K562 (cell line): Measurements from ENCODE around the gene RGS7. TPM values are rescaled to one million over a fixed set of nuclear protein-coding genes. Genes with fewer than 3 reads are reported as not detected.

Experiments used
- ATAC-seq: fragments of 200-7000 bp; cut with Tn5 transposase; 3 replicates; pipeline ENCODE4 v1.9.1; 2020; ENCODE audit warnings: moderate library complexity
- BruUV-seq: library from RNA; stranded (reverse); fragments of 400-500 nt; replicated peaks from 2 replicates; lab custom pipeline; 2021; lab: Mats Ljungman, UMichigan
- CTCF ChIA-PET: fragments of 300-600 bp; formaldehyde crosslinking; extraction: SDS; loops from one replicate; lab custom pipeline; 2021; ENCODE audit warnings: low intra/inter-chr PET ratio; lab: Yijun Ruan, JAX
- POLR2A ChIA-PET: fragments of 300-600, 350-650 bp; sonication (Branson Sonifier 250); formaldehyde crosslinking; extraction: SDS; loops from one replicate; lab custom pipeline; 2021; ENCODE audit warnings: antibody characterized with exemption, inconsistent platforms; lab: Yijun Ruan, JAX
- DNase-seq, 4 experiments: peaks; one replicate each; pipeline versions ENCODE4 v3.0.0 to v3.0.0-alpha.2; 2011 to 2018; ENCODE audit warnings: low spot score in 3 of 4, mixed read lengths in 3 of 4; ENCODE audit errors: extremely low read depth in 1 of 4
- FAIRE-seq: peaks from 2 replicates; lab custom pipeline; 2011; peaks lifted over from hg19 to GRCh38; lab: Jason Lieb, UNC
- H2AFZ ChIP-seq: 2 replicates; pipeline ENCODE4 v1.6.0; 2011; ENCODE audit warnings: low read depth, low read length, control low read depth, inconsistent platforms
- H3K27ac ChIP-seq: fragments of 200-600 bp; 3 replicates; pipeline ENCODE4 v1.8.0; 2011; ENCODE audit warnings: low read depth, mild to moderate bottlenecking, control low read depth, inconsistent platforms, low read length, moderate library complexity, mixed read lengths; ENCODE audit errors: extremely low read depth
- H3K27me3 ChIP-seq, 2 experiments: fragments of 300-600 bp in 1 of 2; 2 replicates in 1 of 2; 3 replicates in 1 of 2; pipeline versions ENCODE4 v1.6.0 to v1.8.0; 2011; ENCODE audit warnings: inconsistent platforms in 2 of 2, low read length in 2 of 2, mild to moderate bottlenecking in 1 of 2, mixed read lengths in 1 of 2, moderate library complexity in 1 of 2; ENCODE audit not compliant: control insufficient read depth in 2 of 2, insufficient read depth in 2 of 2
- H3K36me3 ChIP-seq: fragments of 300-600 bp; 3 replicates; pipeline ENCODE4 v1.8.0; 2011; ENCODE audit warnings: mild to moderate bottlenecking, low read length, inconsistent platforms; ENCODE audit not compliant: control insufficient read depth, insufficient read depth
- H3K4me1 ChIP-seq, 2 experiments: fragments of 200-600 bp in 1 of 2; replicated peaks in 1 of 2; 2 replicates in 1 of 2; 3 replicates in 1 of 2; pipeline versions ENCODE4 v1.5.1 to v1.8.0; 2011; ENCODE audit warnings: inconsistent platforms in 2 of 2, low read length in 2 of 2, mild to moderate bottlenecking in 1 of 2, mixed read lengths in 1 of 2, moderate library complexity in 1 of 2; ENCODE audit not compliant: control insufficient read depth in 2 of 2, insufficient read depth in 2 of 2
- H3K4me2 ChIP-seq: 2 replicates; pipeline ENCODE4 v1.6.1; 2011; ENCODE audit warnings: low read length, control low read depth, inconsistent platforms, mixed read lengths; ENCODE audit not compliant: insufficient read depth
- H3K4me3 ChIP-seq: fragments of 200-600 bp; sonication (generic), shearing (Covaris generic); 2 replicates; pipeline ENCODE4 v1.5.1; 2016; ENCODE audit warnings: control low read depth, inconsistent platforms
- H3K79me2 ChIP-seq: fragments of 200-600 bp; 3 replicates; pipeline ENCODE4 v1.8.0; 2011; ENCODE audit warnings: low read length, inconsistent platforms; ENCODE audit not compliant: control insufficient read depth, insufficient read depth
- H3K9ac ChIP-seq, 2 experiments: 2 replicates each; pipeline versions ENCODE4 v1.6.0 to v1.6.1; 2011; ENCODE audit warnings: low read depth in 2 of 2, low read length in 2 of 2, control low read depth in 1 of 2, inconsistent platforms in 1 of 2, mild to moderate bottlenecking in 1 of 2, mixed read lengths in 1 of 2; ENCODE audit not compliant: insufficient read depth in 1 of 2
- H3K9me1 ChIP-seq: one replicate; pipeline ENCODE4 v1.6.0; 2011; ENCODE audit warnings: inconsistent platforms, mild to moderate bottlenecking, low read length, moderate library complexity; ENCODE audit not compliant: control insufficient read depth, insufficient read depth
- H3K9me3 ChIP-seq: replicated peaks from 2 replicates; pipeline ENCODE4 v1.5.1; 2011; ENCODE audit warnings: low read depth, low read length, inconsistent platforms; ENCODE audit not compliant: control insufficient read depth, insufficient read depth
- H4K20me1 ChIP-seq: replicated peaks from 2 replicates; pipeline ENCODE4 v1.6.1; 2011; ENCODE audit warnings: low read length, inconsistent platforms, mixed read lengths; ENCODE audit not compliant: control insufficient read depth, insufficient read depth
- AFF1 ChIP-seq, 2 experiments: fragments of 450-650 bp; IDR thresholded peaks; 2 replicates each; pipeline ENCODE4 v1.6.1; 2018; ENCODE audit warnings: mild to moderate bottlenecking in 2 of 2, low read depth in 1 of 2; ENCODE audit not compliant: partially characterized antibody in 2 of 2
- CREB3L1 ChIP-seq: fragments of 450-650 bp; IDR thresholded peaks from 2 replicates; pipeline ENCODE4 v1.6.1; 2014; ENCODE audit warnings: low read depth, mild to moderate bottlenecking, moderate library complexity, borderline replicate concordance
- RFX1 ChIP-seq: fragments of 450-650 bp; IDR thresholded peaks from 2 replicates; pipeline ENCODE4 v1.6.1; 2016; ENCODE audit warnings: mild to moderate bottlenecking, moderate library complexity
- SRSF7 ChIP-seq: fragments of 200-400 bp; formaldehyde crosslinking; optimal IDR thresholded peaks from 2 replicates; pipeline ENCODE3; 2017; ENCODE audit warnings: mild to moderate bottlenecking, low read depth, low read length
- ZNF324 ChIP-seq: fragments of 250-450 bp; sonication (Bioruptor Pico); IDR thresholded peaks from 2 replicates; pipeline ENCODE4 v1.4.0; 2020; ENCODE audit warnings: mild to moderate bottlenecking
- ZNF512 ChIP-seq: IDR thresholded peaks from 2 replicates; pipeline ENCODE4 v1.6.1; 2016; ENCODE audit warnings: missing genetic modification characterization, missing compliant biosample characterization
- WGBS: fragments of 100-300 bp; shearing (Covaris generic); methylation state at CpG from one replicate; pipeline ENCODE4 v1.1.6; 2016; ENCODE audit warnings: low coverage, mixed read lengths; ENCODE audit not compliant: insufficient coverage; ENCODE audit errors: missing lambda C conversion rate; 5-methylcytosine and 5-hydroxymethylcytosine counted together
- in situ Hi-C: fragments of 300-500 bp; cut with MboI; formaldehyde crosslinking; loops from 4 replicates; pipeline ENCODE4 v1.15.0; 2018; ENCODE audit warnings: inconsistent platforms, mixed read lengths
- intact Hi-C: fragments of 100-400 bp; cut with micrococcal nuclease; formaldehyde crosslinking; loops from 2 replicates; pipeline ENCODE4 v1.14.2; 2022
- polyA plus RNA-seq, 8 experiments: library from polyadenylated mRNA; depleted of rRNA in 4 of 8; stranded (reverse) in 5 of 8; unstranded in 3 of 8; fragments of >200 nt; fragmentation: Nextera tagmentation in 2 of 8; fragmentation: Illumina TruSeq in 1 of 8; extraction: Ambion mirVana in 2 of 8; extraction: Trizol in 1 of 8; gene quantifications; 2 replicates each; pipeline versions ENCODE4 v1.2.1 to v1.2.3, GENCODE V29; 2011 to 2014; ENCODE audit warnings: inconsistent platforms in 1 of 8, missing spikeins in 1 of 8
- total RNA-seq, 7 experiments: library from RNA; depleted of rRNA in 6 of 7; stranded (reverse); fragments of >200 nt in 6 of 7; fragmentation: Illumina TruSeq in 2 of 7; extraction: Trizol in 2 of 7; gene quantifications; 2 replicates each; pipeline versions ENCODE4 v1.2.1 to v1.2.3, GENCODE V29; 2011 to 2021; ENCODE audit warnings: low replicate concordance in 1 of 7

The RGS7 gene
- total and polyA plus RNA-seq, 9 of the 15 experiments (the other 6 are each of a cell fraction or from before 2014, with no cell fraction given), result not detected

GRCh38 chr1:241235256-241235897 lies 121.6 kb downstream of the RGS7 start:
- TF ChIP-seq ZNF512 (0 out of 2 replicates have a peak, but pooled peaks have one; percentile 14), RFX1 (peak; percentile 62), SRSF7 (no peak), AFF1 (IDR thresholded peaks at IDR 0.05; ENCODE audit: low read depth in 1 of 2, partially characterized antibody in 2 of 2) (no peak), ZNF324 (CRISPR knock-in tag) (no peak), CREB3L1 (no peak)
- H3K36me3 ChIP-seq, result no peaks in the 10 kb centered on the region
- no peaks in the 10 kb centered on the region for H3K4me1 ChIP-seq
- H3K4me3 ChIP-seq, result no peak overlapping the region
- H3K27me3 ChIP-seq, result no peaks in the 10 kb centered on the region
- WGBS, result 0% methylated on average over 2 of the region's 2 CpGs
- FAIRE-seq (no peak), DNase-seq (no peak), ATAC-seq (no peak)
- H3K27ac ChIP-seq, result no peak overlapping the region
- no peaks in the 10 kb centered on the region for H3K79me2 ChIP-seq
- no peaks in the 10 kb centered on the region for H3K9me3 ChIP-seq
- ChIA-PET CTCF (no interaction called here), POLR2A (no interaction called here)
- in situ Hi-C loops (no loop called here), intact Hi-C loops (no loop called here)
- H4K20me1 ChIP-seq, result no peaks in the 10 kb centered on the region
- no peak overlapping the region for H3K4me2 ChIP-seq
- H3K9ac ChIP-seq, result no peak overlapping the region
- no TSS peak for BruUV-seq
- no peaks in the 10 kb centered on the region for H3K9me1 ChIP-seq
- no peak overlapping the region for H2AFZ ChIP-seq
